ENCODE measurements around the gene SESN3. TPM values are rescaled to one million over a fixed set of nuclear protein-coding genes. Genes with fewer than 3 reads are reported as not detected.

The SESN3 gene
- total RNA-seq, 1 donor from 2014 or later, result 130 TPM

- no peak overlapping the region for H3K27ac Mint-ChIP-seq
- no peak for DNase-seq (ENCODE audit: low spot score in 2 of 2, unreplicated experiment in 2 of 2)
- no peaks in the 10 kb centered on the region for H3K36me3 Mint-ChIP-seq
- peaks cover 3% of the 10 kb centered on the region for H3K9me3 Mint-ChIP-seq
- H3K27me3 Mint-ChIP-seq (ENCODE audit: low read depth), result no peaks in the 10 kb centered on the region
- no peaks in the 10 kb centered on the region for H3K4me1 Mint-ChIP-seq
- no peak overlapping the region for H3K4me3 Mint-ChIP-seq
- no peak for TF ChIP-seq CTCF (IDR thresholded peaks at IDR 0.05; ENCODE audit: unreplicated experiment)
These were observed 32.2 kb upstream of the SESN3 start for GRCh38 chr11:95262994-95263765.

GRCh38 chr11:95257456-95257971, 26.5 kb upstream of the SESN3 start:
- H3K4me3 Mint-ChIP-seq, result no peak overlapping the region

GRCh38 chr11:95256321-95256779, 25.3 kb upstream of the SESN3 start:
- TF ChIP-seq CTCF (IDR thresholded peaks at IDR 0.05; ENCODE audit: unreplicated experiment), result no peak
- peaks cover 55% of the 10 kb centered on the region for H3K4me1 Mint-ChIP-seq

More at GRCh38 chr11:95257456-95257971, 26.5 kb upstream of the SESN3 start:
- H3K27me3 Mint-ChIP-seq (ENCODE audit: low read depth), result no peaks in the 10 kb centered on the region
- H3K36me3 Mint-ChIP-seq, result no peaks in the 10 kb centered on the region
- TF ChIP-seq CTCF (IDR thresholded peaks at IDR 0.05; ENCODE audit: unreplicated experiment), result no peak
- peaks cover 46% of the 10 kb centered on the region for H3K4me1 Mint-ChIP-seq
- DNase-seq (ENCODE audit: low spot score in 2 of 2, unreplicated experiment in 2 of 2), result no peak
- H3K9me3 Mint-ChIP-seq, result no peaks in the 10 kb centered on the region
- H3K27ac Mint-ChIP-seq, result no peak overlapping the region

GRCh38 chr11:95255251-95256145, 24.5 kb upstream of the SESN3 start:
- Mint-ChIP-seq H3K4me3 (no peak overlapping the region), H3K9me3 (no peaks in the 10 kb centered on the region), H3K27me3 (ENCODE audit: low read depth) (no peaks in the 10 kb centered on the region), H3K36me3 (no peaks in the 10 kb centered on the region), H3K27ac (peak overlapping the region; percentile 70), H3K4me1 (peaks cover 61% of the 10 kb centered on the region)
- no peak for TF ChIP-seq CTCF (IDR thresholded peaks at IDR 0.05; ENCODE audit: unreplicated experiment)
- DNase-seq (ENCODE audit: low spot score in 2 of 2, unreplicated experiment in 2 of 2), result no peak

More at GRCh38 chr11:95256321-95256779, 25.3 kb upstream of the SESN3 start:
- no peaks in the 10 kb centered on the region for H3K36me3 Mint-ChIP-seq
- no peak overlapping the region for H3K4me3 Mint-ChIP-seq
- H3K27me3 Mint-ChIP-seq (ENCODE audit: low read depth), result no peaks in the 10 kb centered on the region
- H3K27ac Mint-ChIP-seq, result peak overlapping the region; percentile 30
- no peak for DNase-seq (ENCODE audit: low spot score in 2 of 2, unreplicated experiment in 2 of 2)
- H3K9me3 Mint-ChIP-seq, result no peaks in the 10 kb centered on the region

- H3K4me1 Mint-ChIP-seq, result peaks cover 61% of the 10 kb centered on the region
- no peak for TF ChIP-seq CTCF (IDR thresholded peaks at IDR 0.05; ENCODE audit: unreplicated experiment)
- peak overlapping the region; percentile 70 for H3K27ac Mint-ChIP-seq
- no peaks in the 10 kb centered on the region for H3K9me3 Mint-ChIP-seq
- DNase-seq (ENCODE audit: low spot score in 2 of 2, unreplicated experiment in 2 of 2), result no peak
- H3K36me3 Mint-ChIP-seq, result no peaks in the 10 kb centered on the region
- H3K27me3 Mint-ChIP-seq (ENCODE audit: low read depth), result no peaks in the 10 kb centered on the region
- no peak overlapping the region for H3K4me3 Mint-ChIP-seq
These were observed 23.7 kb upstream of the SESN3 start for GRCh38 chr11:95254716-95255115.
